DND-41 (cell line): ENCODE results near the gene ACP2.

Experiments used
- ATAC-seq: fragments of 200-7000 bp; cut with Tn5 transposase; 3 replicates; pipeline ENCODE4 v1.9.1; 2021; ENCODE audit warnings: low read depth; ENCODE audit not compliant: insufficient read depth
- DNase-seq: peaks from one replicate; pipeline ENCODE4 v3.0.0-alpha.2; 2020
- H2AFZ ChIP-seq: 2 replicates; pipeline ENCODE4 v1.6.0; 2012; ENCODE audit warnings: low read depth, low read length
- H3K27ac ChIP-seq: 2 replicates; pipeline ENCODE4 v1.5.1; 2012; ENCODE audit warnings: low read length, inconsistent platforms
- H3K27me3 ChIP-seq: fragments of 200-600 bp; sonication (generic); 2 replicates; pipeline ENCODE4 v1.6.0; 2012; ENCODE audit warnings: low read length, mild to moderate bottlenecking, inconsistent platforms; ENCODE audit not compliant: insufficient read depth, poor library complexity
- H3K36me3 ChIP-seq: 2 replicates; pipeline ENCODE4 v1.5.1; 2012; ENCODE audit warnings: low read length, inconsistent platforms; ENCODE audit not compliant: insufficient read depth
- H3K4me1 ChIP-seq: 2 replicates; pipeline ENCODE4 v1.5.1; 2012; ENCODE audit warnings: mild to moderate bottlenecking, low read length; ENCODE audit not compliant: insufficient read depth
- H3K4me2 ChIP-seq: 2 replicates; pipeline ENCODE4 v1.6.0; 2012; ENCODE audit warnings: mild to moderate bottlenecking, moderate library complexity, low read length, inconsistent platforms; ENCODE audit not compliant: insufficient read depth
- H3K4me3 ChIP-seq, 2 experiments: fragments of 200-600 bp in 1 of 2; shearing (Covaris generic) in 1 of 2; 2 replicates each; pipeline ENCODE4 v1.5.1; 2012 to 2016; ENCODE audit warnings: inconsistent platforms in 2 of 2, low read length in 2 of 2, mild to moderate bottlenecking in 2 of 2, low read depth in 1 of 2, moderate library complexity in 1 of 2
- H3K79me2 ChIP-seq: 2 replicates; pipeline ENCODE4 v1.6.0; 2012; ENCODE audit warnings: low read length, inconsistent platforms; ENCODE audit not compliant: insufficient read depth
- H3K9ac ChIP-seq: 2 replicates; pipeline ENCODE4 v1.6.0; 2012; ENCODE audit warnings: low read depth, mild to moderate bottlenecking, inconsistent platforms, low read length, moderate library complexity
- H3K9me3 ChIP-seq: 2 replicates; pipeline ENCODE4 v1.5.1; 2012; ENCODE audit warnings: low read length, moderate library complexity, mild to moderate bottlenecking, inconsistent platforms; ENCODE audit not compliant: insufficient read depth, severe bottlenecking
- H4K20me1 ChIP-seq: 2 replicates; pipeline ENCODE4 v1.6.0; 2012; ENCODE audit warnings: low read length; ENCODE audit not compliant: insufficient read depth
- CTCF ChIP-seq: IDR thresholded peaks from 2 replicates; pipeline ENCODE4 v1.5.1; 2012; ENCODE audit warnings: borderline replicate concordance, low read length, moderate library complexity, mild to moderate bottlenecking; ENCODE audit not compliant: poor library complexity, severe bottlenecking; ENCODE audit errors: extremely low read depth
- EZH2 ChIP-seq: IDR thresholded peaks from 3 replicates; pipeline ENCODE4 v1.6.1; 2012; ENCODE audit warnings: borderline replicate concordance, low read depth, mild to moderate bottlenecking, moderate library complexity, low read length, inconsistent platforms; ENCODE audit not compliant: severe bottlenecking

The ACP2 gene

GRCh38 chr11:47259232-47259977, 10.8 kb upstream of the ACP2 start:
- Histone ChIP-seq H3K4me1 (no peaks in the 10 kb centered on the region), H3K9ac (no peak overlapping the region), H4K20me1 (no peaks in the 10 kb centered on the region), H3K9me3 (no peaks in the 10 kb centered on the region), H2AFZ (no peak overlapping the region), H3K79me2 (no peaks in the 10 kb centered on the region), H3K27me3 (no peaks in the 10 kb centered on the region), H3K36me3 (no peaks in the 10 kb centered on the region), H3K4me2 (no peak overlapping the region), H3K27ac (no peak overlapping the region), H3K4me3 (no peak overlapping the region)
- peak; percentile 48 for DNase-seq
- peak; percentile 89 for ATAC-seq
- TF ChIP-seq CTCF (peak; percentile 63), EZH2 (no peak)

DNA sequence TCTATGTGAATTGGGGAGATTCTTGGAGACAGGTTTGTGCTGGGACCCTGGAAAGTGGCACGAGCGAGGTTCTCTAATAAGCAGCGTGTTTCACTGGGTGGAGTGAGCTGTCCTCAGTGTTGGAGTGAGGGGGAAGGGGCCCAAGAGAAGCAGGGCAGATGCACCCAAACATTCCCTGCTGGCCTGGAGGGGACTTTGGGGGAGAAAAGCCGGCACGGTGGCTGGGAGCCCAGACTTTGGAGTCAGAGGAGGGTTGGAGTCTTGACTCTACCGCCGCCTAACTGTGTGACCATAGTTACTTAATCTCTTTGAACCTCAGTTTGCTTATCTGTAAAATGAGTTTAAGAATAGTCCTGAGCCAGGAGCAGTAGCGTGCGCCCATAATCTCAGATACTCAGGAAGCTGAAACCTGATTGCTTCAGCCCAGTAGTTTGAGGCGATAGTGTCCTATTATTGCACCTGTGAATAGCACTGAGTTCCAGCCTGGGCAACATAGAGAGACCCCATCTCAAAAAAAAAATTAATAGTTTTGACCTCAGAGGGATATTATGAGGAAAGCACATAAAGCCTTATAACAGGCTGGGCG, 9.8 kb upstream of the ACP2 start:
- Histone ChIP-seq H2AFZ (no peak overlapping the region), H3K36me3 (no peaks in the 10 kb centered on the region), H3K27ac (no peak overlapping the region), H3K4me3 (no peak overlapping the region), H4K20me1 (no peaks in the 10 kb centered on the region), H3K27me3 (no peaks in the 10 kb centered on the region), H3K79me2 (no peaks in the 10 kb centered on the region), H3K9ac (no peak overlapping the region), H3K4me2 (no peak overlapping the region), H3K9me3 (no peaks in the 10 kb centered on the region), H3K4me1 (no peaks in the 10 kb centered on the region)
- ATAC-seq (no peak), DNase-seq (no peak)
- TF ChIP-seq EZH2 (no peak), CTCF (no peak)

DNA sequence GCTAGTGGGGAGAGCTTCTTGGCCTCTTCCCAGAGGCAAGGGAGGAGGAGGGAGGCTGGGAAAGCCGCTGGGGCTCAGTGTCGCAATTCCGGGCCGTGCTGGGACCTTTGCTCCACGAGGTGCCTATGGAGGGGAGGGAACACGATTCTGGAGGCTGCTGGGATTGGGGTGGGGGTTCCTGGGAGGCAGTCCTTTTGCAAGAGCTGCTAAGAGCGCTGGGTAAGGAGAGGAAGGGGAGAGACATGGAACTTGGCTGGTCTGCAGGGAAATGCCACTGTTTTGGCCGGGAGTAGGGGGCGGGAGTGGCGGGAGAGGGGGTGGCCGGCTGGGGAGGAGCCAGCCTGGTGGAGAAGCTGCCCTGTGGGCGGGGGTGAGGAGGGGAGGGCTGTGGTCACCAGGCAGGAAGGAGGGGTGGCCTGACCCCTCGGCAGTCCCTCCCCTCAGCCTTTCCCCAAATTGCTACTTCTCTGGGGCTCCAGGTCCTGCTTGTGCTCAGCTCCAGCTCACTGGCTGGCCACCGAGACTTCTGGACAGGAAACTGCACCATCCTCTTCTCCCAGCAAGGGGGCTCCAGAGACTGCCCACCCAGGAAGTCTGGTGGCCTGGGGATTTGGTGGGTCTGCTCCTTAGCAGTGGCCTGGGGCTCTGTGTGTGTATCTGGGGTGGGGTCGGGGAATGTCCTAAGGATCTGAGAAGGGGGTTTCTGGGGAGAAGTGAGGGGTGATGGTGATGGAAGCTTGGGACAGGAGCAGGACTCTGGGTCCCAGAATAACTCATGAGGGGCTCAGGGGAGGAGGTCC, 9.1 kb upstream of the ACP2 start, which contains the start of gene NR1H3:
Gene NR1H3 (plus strand): TSS at position 480 of the 800 bp plus-strand sequence. CDS start 1,221 bp downstream, outside the sequence.
- DNase-seq (no peak), ATAC-seq (peak; percentile 36; the same call in 1 of the 3 replicates)
- Histone ChIP-seq H3K4me1 (no peaks in the 10 kb centered on the region), H3K4me2 (no peak within 1 kb of the TSS), H3K4me3 (no peak within 1 kb of the TSS), H3K36me3 (no peaks in the 10 kb centered on the region), H3K27ac (no peak within 1 kb of the TSS), H4K20me1 (no peaks in the 10 kb centered on the region), H3K27me3 (no peaks in the 10 kb centered on the region), H2AFZ (no peak within 1 kb of the TSS), H3K9ac (no peak within 1 kb of the TSS), H3K9me3 (no peaks in the 10 kb centered on the region), H3K79me2 (no peaks in the 10 kb centered on the region)
- TF ChIP-seq EZH2 = no peak
- peak; percentile 43 for TF ChIP-seq CTCF
